ENCODE results near the gene DLEC1. TPM values are rescaled to one million over a fixed set of nuclear protein-coding genes. Genes with fewer than 3 reads are reported as not detected.

DLEC1 gene
- total RNA-seq, 1 donor from 2014 or later, result under 0.01 TPM

DNA sequence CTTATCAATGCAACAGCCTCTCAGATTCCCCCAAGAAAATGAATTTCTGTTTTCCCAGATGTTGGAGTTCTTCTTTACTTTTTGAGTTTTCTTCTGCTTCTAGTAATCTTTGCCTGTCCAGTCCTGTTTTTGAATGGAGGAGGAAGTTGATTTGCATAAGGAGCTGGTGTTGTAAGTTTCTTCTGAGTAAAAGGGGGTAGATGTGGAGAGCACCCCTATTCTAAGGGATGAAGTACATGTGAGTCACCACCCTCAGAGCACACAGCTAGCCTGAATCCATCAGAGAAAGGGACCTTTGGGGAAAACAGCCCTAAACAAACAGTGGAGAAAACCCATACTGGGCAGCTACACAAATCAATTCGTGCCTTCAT, 63.4 kb downstream of the DLEC1 start:
- no peak overlapping the region for H3K27ac ChIP-seq (ENCODE audit: low read depth, low read length)
- H3K4me1 ChIP-seq (ENCODE audit: control insufficient read depth in 3 of 3, insufficient read depth in 3 of 3, low read length in 3 of 3), result no peaks in the 10 kb centered on the region
- H3K9me3 ChIP-seq (ENCODE audit: control insufficient read depth in 3 of 3, low read length in 3 of 3), result peaks cover 0 to 5% (median 5%) of the 10 kb centered on the region in 3 donors
- H3K4me3 ChIP-seq (ENCODE audit: low read length in 3 of 3), result no peak overlapping the region
- H3K27me3 ChIP-seq (ENCODE audit: control insufficient read depth in 3 of 3, insufficient read depth in 3 of 3, low read length in 3 of 3), result peaks cover 0 to 2% (median under 1%) of the 10 kb centered on the region in 3 donors
- H3K9ac ChIP-seq (ENCODE audit: low read depth in 1 of 3, low read length in 3 of 3), result no peak overlapping the region
- no peaks in the 10 kb centered on the region for H3K36me3 ChIP-seq (ENCODE audit: control insufficient read depth in 3 of 3, insufficient read depth in 3 of 3, low read length in 3 of 3)

DNA sequence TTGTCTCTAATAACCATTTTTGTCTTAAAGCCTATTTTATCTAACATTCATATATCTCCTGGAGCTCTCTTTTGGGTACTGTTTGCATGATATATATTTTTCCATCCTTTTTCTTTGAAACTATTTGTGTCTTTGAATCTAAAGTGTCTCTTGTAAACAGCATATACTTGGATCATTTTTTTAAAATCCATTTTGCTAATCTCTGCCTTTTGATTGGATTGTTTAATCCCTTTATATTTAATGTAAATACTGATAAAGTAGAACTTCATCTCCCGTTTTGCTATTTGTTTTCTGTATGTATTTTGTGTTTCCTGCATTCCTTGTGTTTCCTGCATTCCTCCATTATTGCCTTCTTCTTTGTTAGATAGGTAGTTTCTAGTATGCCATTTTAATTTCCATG, 66.5 kb downstream of the DLEC1 start:
- no peaks in the 10 kb centered on the region for H3K4me1 ChIP-seq (ENCODE audit: control insufficient read depth in 3 of 3, insufficient read depth in 3 of 3, low read length in 3 of 3)
- no peak overlapping the region for H3K27ac ChIP-seq (ENCODE audit: low read depth, low read length)
- H3K4me3 ChIP-seq (ENCODE audit: low read length in 3 of 3), result no peak overlapping the region
- peaks cover 0 to 4% (median 0%) of the 10 kb centered on the region in 3 donors for H3K27me3 ChIP-seq (ENCODE audit: control insufficient read depth in 3 of 3, insufficient read depth in 3 of 3, low read length in 3 of 3)
- peaks cover 0 to 5% (median 5%) of the 10 kb centered on the region in 3 donors for H3K9me3 ChIP-seq (ENCODE audit: control insufficient read depth in 3 of 3, low read length in 3 of 3)
- no peaks in the 10 kb centered on the region for H3K36me3 ChIP-seq (ENCODE audit: control insufficient read depth in 3 of 3, insufficient read depth in 3 of 3, low read length in 3 of 3)
- H3K9ac ChIP-seq (ENCODE audit: low read depth in 1 of 3, low read length in 3 of 3), result no peak overlapping the region

DNA sequence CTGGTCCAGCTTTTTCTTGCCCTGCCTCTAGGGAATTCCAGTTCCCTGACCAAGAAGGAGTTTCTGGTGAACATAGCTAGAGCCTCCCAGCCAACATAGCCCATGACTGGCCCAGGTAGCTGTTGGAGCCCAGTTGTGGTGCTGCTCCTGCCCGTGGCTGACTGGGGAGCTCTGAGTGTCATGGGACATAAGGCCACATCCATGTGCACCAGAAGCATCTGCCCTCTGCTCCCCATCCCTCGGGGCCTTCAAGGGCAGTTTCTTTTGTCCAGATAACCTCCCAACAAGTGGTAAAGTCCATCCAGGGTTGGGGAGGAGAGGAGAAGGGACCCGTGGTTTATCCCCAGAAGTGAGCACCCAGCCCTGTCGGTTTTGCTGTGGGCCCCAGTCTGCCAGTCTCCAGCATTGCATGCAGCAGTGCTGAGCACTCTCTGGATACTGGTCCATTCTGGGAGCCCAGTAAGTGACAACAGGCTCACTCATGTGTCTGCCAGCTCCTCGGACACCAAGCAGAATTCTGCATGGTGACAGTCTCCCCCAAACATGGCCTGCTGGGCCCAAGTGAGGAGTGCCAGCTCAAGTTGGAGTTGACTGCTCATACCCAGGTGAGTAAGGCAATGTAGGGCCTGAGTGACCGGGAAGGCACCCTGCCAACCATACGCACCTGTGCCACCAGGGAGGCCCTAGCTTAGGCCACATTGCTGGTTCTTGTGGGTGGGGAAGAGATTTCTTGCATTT, 69.1 kb downstream of the DLEC1 start:
- Histone ChIP-seq H3K9me3 (ENCODE audit: control insufficient read depth in 3 of 3, low read length in 3 of 3) (peaks cover 0 to 5% (median 5%) of the 10 kb centered on the region in 3 donors), H3K9ac (ENCODE audit: low read depth in 1 of 3, low read length in 3 of 3) (no peak overlapping the region), H3K4me3 (ENCODE audit: low read length in 3 of 3) (no peak overlapping the region), H3K27me3 (ENCODE audit: control insufficient read depth in 3 of 3, insufficient read depth in 3 of 3, low read length in 3 of 3) (peaks cover 0 to 4% (median 0%) of the 10 kb centered on the region in 3 donors), H3K4me1 (ENCODE audit: control insufficient read depth in 3 of 3, insufficient read depth in 3 of 3, low read length in 3 of 3) (no peaks in the 10 kb centered on the region), H3K27ac (ENCODE audit: low read depth, low read length) (no peak overlapping the region), H3K36me3 (ENCODE audit: control insufficient read depth in 3 of 3, insufficient read depth in 3 of 3, low read length in 3 of 3) (no peaks in the 10 kb centered on the region)

DNA sequence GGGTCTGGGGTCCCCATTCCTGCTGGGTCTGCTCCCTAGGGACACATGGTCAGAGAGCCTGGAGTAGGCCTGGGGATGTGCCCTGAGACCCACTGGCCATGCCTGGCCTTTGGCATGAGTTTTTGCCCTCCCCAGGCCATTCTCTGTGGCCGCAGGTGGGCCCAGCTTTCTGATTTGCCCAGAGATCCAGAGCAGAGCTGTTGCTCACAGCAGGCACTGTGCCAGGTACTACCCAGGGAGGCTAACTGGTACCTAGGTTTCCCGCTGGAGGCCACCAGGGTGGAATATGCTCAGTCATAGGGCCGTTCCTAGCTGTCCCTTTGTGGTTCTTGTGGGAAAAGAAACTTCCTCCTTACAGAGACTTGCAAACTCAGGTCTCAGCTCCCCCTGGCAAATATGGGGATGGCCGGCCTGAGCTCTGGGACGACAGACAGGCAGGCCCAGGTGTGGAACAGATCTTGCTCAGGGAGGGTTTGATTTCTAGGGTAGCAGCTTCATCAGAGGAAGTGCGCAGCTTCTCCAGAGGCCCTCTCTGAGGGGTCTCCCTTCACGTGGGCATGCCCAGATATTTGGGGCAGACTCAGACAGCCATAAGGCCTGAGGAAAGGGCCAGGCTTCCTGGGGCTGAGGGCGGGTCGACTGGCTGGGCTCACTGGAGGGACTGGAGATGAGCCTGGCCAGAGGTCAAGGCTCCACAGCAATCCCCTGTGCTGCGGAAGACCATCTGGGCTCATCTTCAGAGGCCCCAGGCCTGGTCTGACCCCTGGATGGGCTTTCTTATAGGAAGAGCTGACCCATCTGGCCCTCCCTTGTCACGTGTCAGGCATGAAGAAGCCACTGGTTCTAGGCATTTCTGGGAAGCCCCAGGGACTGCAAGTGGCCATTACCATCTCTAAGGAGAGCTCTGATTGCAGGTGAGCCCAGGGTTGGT, 69.9 kb downstream of the DLEC1 start:
- H3K4me3 ChIP-seq (ENCODE audit: low read length in 3 of 3), result no peak overlapping the region
- H3K36me3 ChIP-seq (ENCODE audit: control insufficient read depth in 3 of 3, insufficient read depth in 3 of 3, low read length in 3 of 3), result no peaks in the 10 kb centered on the region
- H3K9me3 ChIP-seq (ENCODE audit: control insufficient read depth in 3 of 3, low read length in 3 of 3), result peaks cover 0 to 5% (median 5%) of the 10 kb centered on the region in 3 donors
- no peaks in the 10 kb centered on the region for H3K4me1 ChIP-seq (ENCODE audit: control insufficient read depth in 3 of 3, insufficient read depth in 3 of 3, low read length in 3 of 3)
- H3K27me3 ChIP-seq (ENCODE audit: control insufficient read depth in 3 of 3, insufficient read depth in 3 of 3, low read length in 3 of 3), result peaks cover 0 to 4% (median 0%) of the 10 kb centered on the region in 3 donors
- H3K27ac ChIP-seq (ENCODE audit: low read depth, low read length), result no peak overlapping the region
- no peak overlapping the region for H3K9ac ChIP-seq (ENCODE audit: low read depth in 1 of 3, low read length in 3 of 3)

DNA sequence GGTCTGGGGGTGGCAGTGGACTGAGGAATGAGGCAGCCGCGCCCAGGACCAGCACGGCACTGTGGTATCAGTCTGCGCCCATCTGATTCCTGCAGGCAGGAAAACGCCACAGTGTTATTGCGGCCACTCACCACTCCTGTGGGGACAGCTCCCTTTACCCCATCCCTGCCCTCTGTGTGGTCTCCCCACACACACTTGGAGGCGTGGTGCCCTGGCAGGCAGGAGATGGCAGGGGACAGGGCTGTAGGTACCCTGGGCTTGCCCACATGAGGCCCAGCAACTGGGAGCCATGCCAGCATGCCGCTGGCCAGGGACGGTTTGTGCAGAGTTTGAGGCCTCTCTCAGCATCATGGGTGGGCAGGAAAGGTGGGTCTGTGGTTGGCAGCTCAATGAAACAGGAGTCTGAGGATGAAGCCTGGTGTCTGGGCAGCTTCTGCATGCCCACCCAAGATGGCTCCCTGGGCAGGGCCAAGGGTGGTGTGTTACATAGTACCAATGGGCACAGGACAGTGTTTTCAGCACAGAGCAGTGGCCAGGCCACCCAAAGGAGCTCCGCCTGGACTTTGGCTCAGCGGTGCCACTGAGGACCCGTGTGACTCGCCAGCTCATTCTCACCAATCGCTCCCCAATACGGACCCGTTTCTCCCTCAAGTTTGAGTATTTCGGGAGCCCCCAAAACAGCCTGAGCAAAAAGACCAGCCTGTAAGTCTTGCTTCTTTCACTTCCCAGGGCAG, 70.7 kb downstream of the DLEC1 start:
- H3K4me1 ChIP-seq (ENCODE audit: control insufficient read depth in 3 of 3, insufficient read depth in 3 of 3, low read length in 3 of 3), result no peaks in the 10 kb centered on the region

DNA sequence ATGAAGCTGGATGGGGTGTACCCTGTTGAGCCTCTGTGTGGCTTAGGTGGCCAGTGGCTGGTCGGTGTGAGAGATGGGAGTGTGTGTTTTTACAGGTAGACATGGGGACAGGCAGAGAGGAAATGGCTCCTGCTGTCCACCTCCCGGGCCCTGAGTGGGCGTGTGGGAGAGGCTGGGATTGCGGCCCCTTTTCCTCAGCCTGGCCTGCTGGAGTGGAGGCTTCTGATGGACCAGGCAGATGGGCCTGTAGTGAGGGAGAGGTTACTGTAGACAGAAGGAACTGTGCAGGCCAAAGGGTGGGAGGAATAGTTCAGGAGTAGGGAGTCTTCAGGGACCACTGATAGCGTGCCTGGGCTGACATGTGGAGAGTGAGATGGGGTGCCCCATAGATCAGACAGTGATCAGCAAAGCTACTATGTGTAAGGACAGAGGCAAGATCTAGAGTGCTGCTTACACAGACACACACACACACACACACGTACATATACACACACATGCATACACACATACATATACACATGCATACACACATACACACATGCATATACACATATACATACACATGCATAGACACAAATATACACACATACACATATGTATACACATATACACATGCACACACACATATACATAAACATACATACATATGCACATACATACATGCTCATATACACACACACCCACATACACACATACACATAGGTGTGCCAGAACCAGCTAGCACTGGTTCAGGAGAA, 71.5 kb downstream of the DLEC1 start:
- Histone ChIP-seq H3K27ac (ENCODE audit: low read depth, low read length) (no peak overlapping the region), H3K9ac (ENCODE audit: low read depth in 1 of 3, low read length in 3 of 3) (no peak overlapping the region), H3K27me3 (ENCODE audit: control insufficient read depth in 3 of 3, insufficient read depth in 3 of 3, low read length in 3 of 3) (peaks cover 0 to 6% (median 4%) of the 10 kb centered on the region in 3 donors), H3K4me3 (ENCODE audit: low read length in 3 of 3) (no peak overlapping the region), H3K36me3 (ENCODE audit: control insufficient read depth in 3 of 3, insufficient read depth in 3 of 3, low read length in 3 of 3) (no peaks in the 10 kb centered on the region), H3K9me3 (ENCODE audit: control insufficient read depth in 3 of 3, low read length in 3 of 3) (peaks cover 0 to 2% (median 2%) of the 10 kb centered on the region in 3 donors), H3K4me1 (ENCODE audit: control insufficient read depth in 3 of 3, insufficient read depth in 3 of 3, low read length in 3 of 3) (no peaks in the 10 kb centered on the region)

More for the DNA sequence above, 70.7 kb downstream of the DLEC1 start:
- Histone ChIP-seq H3K27me3 (ENCODE audit: control insufficient read depth in 3 of 3, insufficient read depth in 3 of 3, low read length in 3 of 3) (peaks cover 0 to 4% (median under 1%) of the 10 kb centered on the region in 3 donors), H3K36me3 (ENCODE audit: control insufficient read depth in 3 of 3, insufficient read depth in 3 of 3, low read length in 3 of 3) (no peaks in the 10 kb centered on the region), H3K9me3 (ENCODE audit: control insufficient read depth in 3 of 3, low read length in 3 of 3) (peaks cover 0 to 5% (median 5%) of the 10 kb centered on the region in 3 donors), H3K4me3 (ENCODE audit: low read length in 3 of 3) (no peak overlapping the region), H3K9ac (ENCODE audit: low read depth in 1 of 3, low read length in 3 of 3) (no peak overlapping the region), H3K27ac (ENCODE audit: low read depth, low read length) (no peak overlapping the region)

DNA sequence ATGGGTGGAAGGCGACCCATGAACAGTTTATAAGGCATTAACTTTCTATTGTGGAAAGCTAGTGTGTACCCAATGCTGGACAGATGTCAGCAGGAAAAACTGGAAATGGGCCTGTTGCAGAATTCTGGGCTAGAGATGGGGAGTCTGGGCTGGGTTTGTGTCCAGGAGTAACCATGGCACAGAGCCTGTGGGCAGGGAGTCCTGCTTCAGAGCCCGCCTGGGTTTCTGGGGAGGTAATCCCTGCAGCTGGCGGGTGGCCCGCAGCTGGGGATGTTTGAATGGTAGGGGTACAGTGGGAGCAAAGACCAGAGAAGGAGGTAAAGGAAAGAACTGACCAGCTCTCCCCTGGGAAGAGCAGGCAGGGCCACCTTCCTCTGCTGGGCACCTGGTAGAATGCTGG, 72.2 kb downstream of the DLEC1 start:
- Histone ChIP-seq H3K27ac (ENCODE audit: low read depth, low read length) (no peak overlapping the region), H3K9ac (ENCODE audit: low read depth in 1 of 3, low read length in 3 of 3) (no peak overlapping the region), H3K36me3 (ENCODE audit: control insufficient read depth in 3 of 3, insufficient read depth in 3 of 3, low read length in 3 of 3) (no peaks in the 10 kb centered on the region), H3K4me3 (ENCODE audit: low read length in 3 of 3) (no peak overlapping the region), H3K27me3 (ENCODE audit: control insufficient read depth in 3 of 3, insufficient read depth in 3 of 3, low read length in 3 of 3) (peaks cover 0 to 10% (median 4%) of the 10 kb centered on the region in 3 donors), H3K9me3 (ENCODE audit: control insufficient read depth in 3 of 3, low read length in 3 of 3) (peaks cover 0 to 2% (median 0%) of the 10 kb centered on the region in 3 donors), H3K4me1 (ENCODE audit: control insufficient read depth in 3 of 3, insufficient read depth in 3 of 3, low read length in 3 of 3) (no peaks in the 10 kb centered on the region)

DNA sequence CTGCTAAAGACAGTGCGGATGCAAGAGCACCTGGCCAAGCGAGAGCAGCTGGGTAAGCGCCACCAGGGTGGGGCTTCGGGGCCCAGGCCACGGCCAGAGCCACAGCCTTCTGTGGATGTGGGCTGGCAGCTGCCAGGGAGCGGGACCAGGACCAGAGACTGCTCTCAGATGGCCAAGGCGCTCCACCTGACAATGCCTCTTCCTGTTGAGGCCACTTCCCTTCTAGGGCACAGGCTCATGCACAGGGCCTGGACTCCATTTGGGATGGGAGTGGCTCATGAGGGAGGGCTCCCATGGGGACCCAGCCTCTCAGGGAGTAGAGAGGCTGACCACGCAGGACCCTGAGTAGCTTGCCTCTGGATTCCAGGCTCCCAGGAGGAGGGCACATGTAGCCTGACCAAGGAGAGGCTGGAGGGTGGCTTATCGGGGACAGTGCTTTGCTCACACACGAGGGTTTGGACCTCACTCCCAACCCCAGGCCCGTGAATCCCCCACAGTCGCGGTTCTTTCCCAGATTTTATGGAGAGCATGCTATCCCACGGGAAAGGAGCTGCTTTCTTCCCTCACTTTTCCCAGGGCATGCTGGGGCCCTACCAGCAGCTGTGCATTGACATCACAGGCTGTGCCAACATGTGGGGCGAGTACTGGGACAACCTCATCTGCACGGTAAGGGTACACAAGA, 72.8 kb downstream of the DLEC1 start:
- Histone ChIP-seq H3K4me3 (ENCODE audit: low read length in 3 of 3) (no peak overlapping the region), H3K36me3 (ENCODE audit: control insufficient read depth in 3 of 3, insufficient read depth in 3 of 3, low read length in 3 of 3) (no peaks in the 10 kb centered on the region), H3K9ac (ENCODE audit: low read depth in 1 of 3, low read length in 3 of 3) (no peak overlapping the region), H3K27ac (ENCODE audit: low read depth, low read length) (no peak overlapping the region), H3K27me3 (ENCODE audit: control insufficient read depth in 3 of 3, insufficient read depth in 3 of 3, low read length in 3 of 3) (peaks cover 0 to 10% (median 4%) of the 10 kb centered on the region in 3 donors), H3K9me3 (ENCODE audit: control insufficient read depth in 3 of 3, low read length in 3 of 3) (no peaks in the 10 kb centered on the region), H3K4me1 (ENCODE audit: control insufficient read depth in 3 of 3, insufficient read depth in 3 of 3, low read length in 3 of 3) (peaks cover 0 to 2% (median 0%) of the 10 kb centered on the region in 3 donors)

DNA sequence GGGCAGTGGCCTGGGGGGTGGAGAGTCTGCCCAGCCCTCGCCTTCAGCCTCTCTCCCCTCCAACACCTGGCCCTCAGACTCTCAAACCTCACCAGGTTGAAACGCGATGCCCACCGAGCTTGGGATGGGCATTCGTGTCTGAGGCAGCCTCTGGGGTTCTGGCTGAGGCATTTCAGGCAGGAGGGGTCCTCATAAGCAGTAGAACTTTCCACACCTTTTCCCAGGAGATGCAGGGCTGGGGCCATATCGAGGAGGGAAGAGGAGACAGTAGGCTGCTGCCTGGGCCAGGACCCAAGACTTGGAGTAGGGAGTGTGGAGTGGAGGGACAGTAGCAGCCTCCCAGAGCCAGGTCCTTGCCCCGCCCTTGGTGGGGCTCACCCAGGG, 73.4 kb downstream of the DLEC1 start:
- Histone ChIP-seq H3K9ac (ENCODE audit: low read depth in 1 of 3, low read length in 3 of 3) (no peak overlapping the region), H3K4me3 (ENCODE audit: low read length in 3 of 3) (no peak overlapping the region), H3K36me3 (ENCODE audit: control insufficient read depth in 3 of 3, insufficient read depth in 3 of 3, low read length in 3 of 3) (no peaks in the 10 kb centered on the region), H3K27me3 (ENCODE audit: control insufficient read depth in 3 of 3, insufficient read depth in 3 of 3, low read length in 3 of 3) (peaks cover 0 to 10% (median 4%) of the 10 kb centered on the region in 3 donors), H3K9me3 (ENCODE audit: control insufficient read depth in 3 of 3, low read length in 3 of 3) (no peaks in the 10 kb centered on the region), H3K4me1 (ENCODE audit: control insufficient read depth in 3 of 3, insufficient read depth in 3 of 3, low read length in 3 of 3) (peaks cover 0 to 7% (median 3%) of the 10 kb centered on the region in 3 donors), H3K27ac (ENCODE audit: low read depth, low read length) (no peak overlapping the region)
